GM21381 (cell line): ENCODE results near the gene PPM1H.

Source experiments
- ATAC-seq: cut with Tn5 transposase; IDR thresholded peaks from one replicate; pipeline ENCODE4 v1.9.1; 2021; ENCODE audit warnings: mild to moderate bottlenecking, moderate library complexity; ENCODE audit not compliant: unreplicated experiment

The PPM1H gene

DNA sequence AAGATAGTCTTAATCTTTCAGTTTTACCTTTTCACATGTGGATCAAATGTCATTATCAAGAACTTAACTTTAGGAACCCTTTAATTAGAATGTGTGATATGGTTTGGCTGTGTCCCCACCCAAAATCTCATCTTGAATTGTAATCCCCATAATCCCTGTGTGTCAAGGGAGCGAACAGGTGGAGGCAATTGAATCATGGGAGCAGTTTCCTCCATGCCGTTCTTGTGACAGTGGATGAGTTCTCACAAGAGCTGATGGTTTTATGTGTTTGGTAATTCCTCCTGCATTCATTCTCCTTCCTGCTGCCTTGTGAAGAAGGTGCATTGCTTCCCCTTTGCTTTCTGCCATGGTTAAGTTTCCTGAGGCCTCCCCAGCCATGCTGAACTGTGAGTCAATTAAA, 307.8 kb downstream of the PPM1H start:
- no peak for ATAC-seq

DNA sequence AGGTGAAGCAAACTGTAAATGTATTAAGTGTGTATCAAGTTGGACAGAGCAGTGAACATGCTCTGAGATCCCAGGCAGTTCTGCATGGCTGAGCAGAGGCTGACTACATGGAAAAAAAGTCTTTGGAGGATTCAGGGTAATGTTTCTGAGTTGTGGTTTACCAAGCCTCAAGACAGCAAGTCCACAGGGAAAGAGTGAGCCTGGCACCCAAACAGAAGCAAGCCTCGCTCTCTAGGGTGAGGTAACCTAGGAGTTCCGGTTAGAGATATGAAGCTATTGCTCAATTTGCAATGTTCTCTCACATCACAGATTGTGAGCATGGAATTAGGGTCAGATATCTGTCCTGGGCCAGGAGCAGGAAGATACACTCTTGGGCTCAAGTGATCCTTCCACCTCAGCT, 309.7 kb downstream of the PPM1H start:
- no peak for ATAC-seq

DNA sequence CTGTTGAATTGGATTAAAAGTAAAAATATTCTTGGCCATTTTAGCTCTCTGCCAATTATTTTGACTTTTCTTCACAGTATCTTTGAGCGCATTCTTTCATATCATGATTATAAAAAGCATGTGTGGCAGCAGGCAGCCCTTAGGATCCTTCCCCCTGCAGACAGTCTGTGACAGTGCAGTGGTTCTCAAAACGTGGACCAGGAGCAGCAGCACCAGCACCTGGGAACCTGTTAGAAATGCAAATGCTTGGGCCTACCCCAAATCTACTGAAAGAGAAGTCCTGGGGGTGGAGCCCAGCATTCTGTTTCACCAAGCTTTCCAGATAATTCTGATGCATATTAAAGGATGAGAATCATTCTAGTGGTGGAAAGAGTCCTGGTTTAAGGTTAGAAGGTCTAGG, 312.8 kb downstream of the PPM1H start:
- no peak for ATAC-seq

DNA sequence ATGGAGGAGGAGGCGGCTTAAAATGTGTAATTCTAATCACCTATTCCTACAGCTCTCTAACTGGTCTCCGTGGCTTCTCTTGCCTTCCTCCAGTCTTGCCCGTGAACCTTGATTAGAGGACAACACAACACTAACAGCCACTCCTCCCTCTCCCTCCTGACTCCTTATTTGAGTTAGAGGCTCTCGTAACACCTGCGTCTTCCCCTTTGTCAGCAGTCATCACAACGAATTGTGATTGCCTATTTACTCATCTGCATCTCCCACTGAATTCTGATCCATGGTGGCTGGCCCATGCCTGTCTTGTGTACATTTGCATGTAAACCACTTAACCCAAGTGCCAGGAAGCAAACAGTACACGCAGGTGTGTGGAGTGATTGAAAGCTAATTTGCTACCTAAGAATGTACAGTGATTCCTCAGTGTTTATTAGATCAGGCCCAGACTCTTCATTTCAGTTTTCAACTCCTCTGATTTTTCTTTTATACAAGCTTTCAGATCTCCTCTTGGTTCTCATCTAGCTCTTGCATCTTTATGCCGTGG, 313.8 kb downstream of the PPM1H start:
- no peak for ATAC-seq

DNA sequence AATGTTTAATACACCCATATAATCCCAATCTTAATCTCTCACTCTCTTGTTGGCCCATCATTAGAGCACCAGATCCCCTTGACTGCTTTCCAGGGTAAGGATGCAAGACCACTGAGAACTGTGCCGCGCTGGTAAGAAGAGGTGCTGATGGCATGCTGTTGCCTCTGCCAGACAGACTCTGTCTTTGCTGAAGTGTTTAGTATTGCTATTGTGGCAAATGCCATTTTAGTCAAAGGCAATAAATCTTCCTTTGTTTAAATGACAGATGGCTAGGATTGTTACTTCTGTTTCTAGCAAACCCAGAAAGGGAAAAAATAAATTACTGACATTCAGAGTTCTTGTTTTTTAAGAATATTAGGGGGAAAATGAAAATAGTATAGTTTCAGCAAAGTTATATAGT, 316.0 kb downstream of the PPM1H start:
- ATAC-seq = no peak

DNA sequence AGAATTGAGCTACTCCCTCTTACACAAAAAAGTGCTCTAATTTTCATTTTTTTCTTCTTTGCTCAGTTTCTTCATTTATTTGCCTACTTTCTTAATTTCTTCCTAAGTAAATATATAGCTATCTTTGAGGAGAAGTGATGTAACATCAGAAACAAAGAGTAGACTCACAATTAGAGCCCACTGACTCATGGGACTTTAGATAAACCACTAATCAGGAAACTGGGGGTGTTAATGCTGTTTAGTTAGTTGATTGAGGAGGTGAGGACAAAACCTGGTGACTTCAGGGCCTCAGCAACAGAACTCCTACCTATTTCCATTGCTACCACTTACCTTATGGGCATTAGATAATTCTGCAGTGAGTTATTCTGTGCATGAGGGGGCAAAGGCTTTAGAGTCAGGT, 316.6 kb downstream of the PPM1H start:
- no peak for ATAC-seq

DNA sequence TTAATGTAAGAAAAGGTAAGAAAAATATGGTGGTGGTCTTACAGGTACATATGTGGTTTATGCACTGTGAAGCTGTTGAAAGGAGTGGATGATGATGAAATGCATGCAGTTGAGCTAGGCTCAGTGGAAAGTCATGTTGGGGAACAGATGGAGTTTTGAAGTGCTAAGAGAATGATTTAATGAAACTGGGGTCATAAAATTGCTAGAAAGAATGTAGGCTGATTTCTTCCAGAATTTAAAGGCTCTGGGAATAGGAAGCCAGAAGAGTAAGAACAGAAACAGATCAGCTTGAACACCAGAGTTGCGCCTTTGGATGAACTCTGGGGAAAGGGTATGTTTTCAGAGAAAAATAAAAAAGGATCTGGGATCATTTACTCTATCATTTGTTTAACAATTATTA, 321.9 kb downstream of the PPM1H start:
- no peak for ATAC-seq

DNA sequence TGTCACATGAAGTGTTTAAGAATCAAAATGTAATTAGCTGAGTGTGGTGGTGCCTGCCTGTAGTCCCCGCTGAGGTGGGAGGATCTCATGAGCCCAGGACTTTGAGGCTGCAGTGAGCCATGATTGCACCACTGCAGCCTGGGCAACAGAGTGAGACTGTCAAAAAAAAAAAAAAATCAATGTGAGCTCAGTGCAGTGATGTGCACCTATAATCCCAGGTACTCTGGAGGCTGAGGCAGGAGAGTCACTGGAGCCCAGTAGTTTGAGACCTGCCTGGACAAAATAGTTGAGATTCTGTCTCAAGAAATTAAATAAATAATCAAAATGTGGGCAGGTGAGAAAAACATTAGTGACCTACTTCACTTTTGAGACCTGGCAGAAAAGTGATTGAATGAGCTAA, 328.3 kb downstream of the PPM1H start:
- ATAC-seq = no peak

DNA sequence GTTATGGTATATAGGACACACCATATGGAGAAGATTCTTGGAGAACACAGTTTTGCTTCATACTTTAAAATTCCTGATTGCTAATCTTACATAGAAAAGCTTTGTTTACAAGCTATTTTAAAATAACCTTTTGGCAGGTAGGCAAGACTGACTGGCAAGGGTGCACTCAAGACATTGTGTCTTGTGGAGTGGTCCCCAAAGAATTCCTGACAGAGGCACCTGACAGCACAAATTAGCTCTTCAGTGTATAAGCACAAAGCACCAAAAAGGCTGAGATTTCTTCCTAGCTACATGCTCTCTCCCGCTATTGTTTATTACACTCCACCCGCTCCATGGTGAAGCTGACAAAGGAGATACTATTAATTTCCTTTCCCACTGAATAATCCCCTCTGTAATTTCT, 329.0 kb downstream of the PPM1H start:
- no peak for ATAC-seq

DNA sequence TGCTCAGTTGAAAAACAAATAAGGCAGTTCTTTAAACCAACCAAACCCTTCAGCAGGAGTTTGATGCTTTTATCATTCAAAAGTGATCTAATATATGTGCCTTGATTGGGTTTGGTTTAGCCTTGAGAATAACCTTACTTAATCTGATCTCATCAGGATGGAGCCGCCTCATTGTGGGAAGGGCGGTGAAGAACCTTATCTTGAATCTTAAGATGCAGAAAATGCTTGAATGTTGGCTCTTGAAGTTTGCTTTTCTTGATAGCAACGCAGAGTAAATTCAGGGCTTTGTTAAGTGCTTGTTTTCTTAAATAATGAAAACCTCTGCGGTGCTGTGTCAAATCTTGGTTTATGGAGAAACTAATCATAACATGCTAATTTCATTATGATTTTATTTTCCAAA, 330.1 kb downstream of the PPM1H start:
- ATAC-seq = no peak

DNA sequence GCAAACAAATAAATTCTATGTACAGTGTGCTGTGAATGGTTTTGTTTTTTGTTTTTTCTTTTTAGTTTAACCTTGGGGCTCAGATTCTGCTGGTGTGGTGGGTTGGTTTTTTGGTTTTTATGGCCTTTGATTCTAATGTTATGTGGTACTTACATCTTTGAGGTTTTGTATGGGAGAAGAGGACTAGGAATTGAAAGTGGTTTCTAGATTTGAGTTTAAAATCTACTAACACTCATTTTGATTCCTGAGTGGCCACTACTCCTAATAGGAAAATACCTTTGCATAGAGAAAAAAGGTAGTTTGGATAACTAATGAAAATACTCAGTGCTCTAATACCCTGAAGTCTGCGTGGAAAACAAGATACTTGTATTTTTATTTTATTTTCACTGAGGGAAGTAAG, 330.6 kb downstream of the PPM1H start:
- no peak for ATAC-seq

DNA sequence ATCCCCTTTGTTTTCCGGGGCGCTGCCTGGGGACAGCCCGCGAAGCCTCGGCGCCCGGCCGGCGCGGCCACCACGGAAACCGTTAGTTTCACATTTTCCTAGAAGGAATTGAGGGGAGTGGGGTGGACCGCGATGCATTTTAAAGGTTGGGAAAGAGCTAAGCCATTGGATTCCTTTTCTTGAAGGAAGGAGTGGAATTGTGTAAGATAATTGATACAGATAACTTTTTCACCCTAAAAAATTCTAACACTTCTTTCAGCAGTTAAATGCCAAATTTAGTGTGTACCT, 331.2 kb downstream of the PPM1H start:
- no peak for ATAC-seq

DNA sequence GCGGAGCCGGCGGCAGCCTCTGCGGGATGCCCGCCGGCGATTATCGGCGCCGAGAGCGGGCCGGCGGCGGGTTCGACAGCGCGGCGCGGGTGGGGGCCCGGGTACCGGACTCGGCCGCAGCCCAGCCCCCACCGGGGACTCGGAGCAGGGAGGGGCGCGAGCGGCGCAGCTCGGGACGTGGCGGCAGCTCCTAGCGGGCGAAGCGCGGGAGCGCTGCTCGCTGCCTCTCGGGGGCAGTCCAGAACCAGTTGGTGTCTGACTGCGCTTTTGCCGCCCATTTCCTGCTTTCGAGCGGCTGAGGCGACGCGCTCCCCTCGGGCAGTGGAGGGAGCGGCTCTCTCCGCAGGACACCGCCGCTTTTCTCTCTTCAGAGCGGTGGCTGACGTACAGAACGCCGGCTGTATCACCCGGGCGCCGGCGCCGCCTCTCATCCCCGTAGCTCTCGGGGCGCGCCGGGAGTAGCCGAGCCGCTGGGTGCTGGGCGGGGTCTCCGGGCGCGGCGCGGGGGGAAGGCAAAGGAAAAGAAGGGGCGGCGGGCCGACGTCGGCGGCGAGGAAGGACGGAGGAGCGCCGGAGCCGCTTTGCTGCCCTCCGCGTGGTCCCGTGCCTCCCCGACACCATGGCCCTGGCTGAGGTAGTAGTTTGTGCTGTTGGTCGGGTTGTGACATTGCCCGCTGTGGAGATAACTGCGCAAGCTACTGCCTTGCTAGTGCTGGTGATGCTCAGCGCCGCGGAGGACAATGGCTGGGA, 331.7 kb downstream of the PPM1H start:
- ATAC-seq = peak; percentile 68

DNA sequence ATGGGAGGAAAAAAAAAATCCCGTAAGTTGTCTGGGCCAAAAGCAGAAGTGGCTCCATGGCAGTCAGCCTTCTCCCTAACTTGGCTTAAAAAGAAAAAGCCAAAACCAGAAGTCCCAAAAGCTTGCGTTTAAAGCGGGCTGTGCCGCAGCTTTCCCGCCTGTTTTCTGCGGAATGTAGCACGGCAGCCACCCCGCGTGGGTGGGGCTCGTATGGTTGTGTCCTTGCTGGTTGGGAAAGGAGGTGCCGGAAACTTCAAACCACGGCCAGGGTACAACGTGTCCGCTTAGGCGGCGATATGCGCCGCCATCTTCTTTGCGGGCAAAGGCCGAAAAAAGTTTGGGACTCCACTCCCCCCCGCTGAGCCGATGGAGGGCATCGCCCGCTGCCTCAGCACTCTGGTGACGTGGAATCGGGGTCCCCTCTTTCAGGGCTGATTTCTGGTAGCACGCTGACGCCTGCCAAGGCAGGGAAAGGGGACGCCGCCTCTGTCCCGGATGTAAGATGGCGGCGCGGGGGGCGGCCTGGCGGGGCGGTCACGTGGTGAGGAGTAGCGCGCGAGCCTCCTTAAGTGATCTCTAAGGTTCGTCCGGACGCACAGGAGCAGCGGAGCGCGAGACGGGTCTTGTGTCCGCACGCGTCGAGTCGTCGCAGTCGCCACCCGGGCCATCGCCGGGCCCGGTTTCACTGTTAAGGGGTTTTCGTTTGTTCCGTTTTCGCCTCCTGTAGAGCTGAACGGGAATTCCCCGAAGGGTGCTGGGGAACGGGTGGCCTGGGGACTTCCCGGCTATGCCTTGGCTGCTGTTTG, 332.5 kb downstream of the PPM1H start:
- ATAC-seq = peak; percentile 60

DNA sequence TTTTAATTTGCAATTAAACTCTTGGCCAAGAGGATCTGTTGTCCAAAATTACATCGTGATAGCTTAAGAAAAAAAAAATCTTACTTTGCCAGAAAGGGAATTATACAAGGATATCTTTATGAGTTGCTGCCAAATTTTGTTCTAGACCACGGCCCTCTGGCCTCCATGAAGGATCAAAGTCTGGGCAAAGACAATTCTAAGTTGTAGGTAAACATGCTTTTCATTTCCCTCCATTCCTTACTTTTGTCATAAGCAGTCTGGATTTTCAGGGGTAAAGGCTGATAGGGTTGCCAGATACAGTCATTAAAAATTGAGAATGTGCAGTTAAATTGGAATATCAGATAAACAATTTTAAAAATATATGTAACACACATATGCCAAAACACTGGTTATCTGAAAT, 333.2 kb downstream of the PPM1H start:
- no peak for ATAC-seq

DNA sequence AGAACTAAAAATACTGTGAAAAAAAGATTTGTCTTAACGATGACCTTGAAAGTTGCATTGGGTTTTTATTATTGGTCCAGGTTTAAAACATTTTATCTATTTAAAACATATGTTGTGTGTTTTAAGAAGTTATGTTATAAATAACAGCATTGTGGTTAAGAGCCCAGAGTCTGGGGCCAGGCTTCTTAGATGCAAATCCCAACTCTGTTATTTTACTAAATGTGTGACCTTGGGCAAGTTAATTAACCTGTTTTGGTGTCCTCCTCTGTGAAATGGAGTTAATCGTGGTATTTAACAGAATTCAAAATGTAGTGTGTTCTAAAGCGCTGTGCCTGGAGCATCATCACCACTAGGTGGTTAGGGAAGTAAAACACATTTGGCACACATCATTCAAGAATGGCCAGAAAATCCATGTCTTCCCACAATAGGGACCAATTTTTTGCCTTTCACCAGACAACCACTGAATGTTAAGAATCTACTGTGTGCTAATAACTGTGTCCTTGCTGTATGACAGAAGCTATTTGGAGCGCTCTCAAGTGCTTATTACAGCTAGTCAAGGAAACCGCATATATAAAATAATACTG, 335.0 kb downstream of the PPM1H start:
- no peak for ATAC-seq

DNA sequence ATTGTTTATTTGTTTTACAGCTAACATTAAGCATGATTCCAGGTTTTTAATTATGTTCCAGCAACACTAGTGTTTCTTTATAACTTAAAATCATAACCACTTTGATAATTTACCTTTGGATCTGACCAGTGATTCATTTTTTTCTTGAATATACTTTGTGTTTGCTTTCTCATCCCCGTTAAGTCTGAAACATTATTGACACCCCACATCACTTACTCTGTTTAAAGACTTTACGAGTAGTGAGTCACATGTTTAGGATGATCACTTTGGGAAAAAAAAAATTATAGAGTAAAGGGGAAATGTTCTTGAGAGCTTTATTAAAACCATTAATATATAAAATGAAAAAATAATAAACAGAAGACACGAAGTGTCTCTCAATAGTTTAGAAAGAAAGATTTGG, 336.1 kb downstream of the PPM1H start:
- ATAC-seq = no peak

DNA sequence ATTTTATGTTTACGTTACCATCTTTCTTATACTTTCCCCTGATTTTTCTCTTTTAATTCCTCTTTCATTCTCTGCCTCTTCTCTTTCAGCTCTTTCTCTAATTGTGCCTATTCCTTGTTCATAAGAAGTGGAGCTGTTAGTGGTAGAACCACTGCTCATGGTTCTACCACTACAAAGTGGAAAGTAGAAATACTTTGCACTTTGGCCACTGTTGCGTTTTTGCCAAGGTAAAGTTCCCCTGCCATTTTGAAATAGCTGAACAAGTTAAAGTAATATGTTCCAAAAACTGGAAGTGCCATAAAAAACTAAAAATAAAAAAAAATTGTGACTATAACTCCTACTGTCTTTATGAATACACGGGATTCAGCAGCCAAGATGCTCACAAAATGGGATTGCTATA, 337.7 kb downstream of the PPM1H start:
- ATAC-seq = no peak
